K562 (cell line): Measurements from ENCODE around the gene FBXO46. TPM values are rescaled to one million over a fixed set of nuclear protein-coding genes. Genes with fewer than 3 reads are reported as not detected.

ENCODE experiments used
- CEBPG ChIP-seq, 3 experiments: fragments of 200-800 bp in 1 of 3; sonication (Bioruptor generic) in 1 of 3; sonication (generic) in 1 of 3; formaldehyde crosslinking in 1 of 3; IDR thresholded peaks in 2 of 3; conservative IDR thresholded peaks in 1 of 3; 2 replicates each; pipeline versions ENCODE4 v1.6.1 to v1.8.0; 2016 to 2022; ENCODE audit warnings: missing compliant biosample characterization in 2 of 3, missing genetic modification characterization in 2 of 3, mild to moderate bottlenecking in 1 of 3, missing genetic modification reagents in 1 of 3
- EGR1 ChIP-seq: fragments of 450-650 bp; conservative IDR thresholded peaks from 2 replicates; pipeline ENCODE4 v1.6.1; 2017; ENCODE audit warnings: mild to moderate bottlenecking
- ETV5 ChIP-seq: sonication (generic); formaldehyde crosslinking; IDR thresholded peaks from 2 replicates; pipeline ENCODE4 v1.4.0; 2020; ENCODE audit warnings: low read depth, mild to moderate bottlenecking, missing genetic modification reagents
- HEY1 ChIP-seq: fragments of 250-450 bp; sonication (Bioruptor Pico); IDR thresholded peaks from 2 replicates; pipeline ENCODE4 v1.5.0; 2020; ENCODE audit warnings: mild to moderate bottlenecking, moderate library complexity, borderline replicate concordance
- POLR2G ChIP-seq: fragments of 200-400 bp; formaldehyde crosslinking; IDR thresholded peaks from 2 replicates; pipeline ENCODE4 v1.6.1; 2017; ENCODE audit warnings: low read depth, mild to moderate bottlenecking, antibody characterized with exemption, low read length, moderate library complexity
- SP1 ChIP-seq: sonication (generic); formaldehyde crosslinking; IDR thresholded peaks from 2 replicates; pipeline ENCODE4 v1.8.1; 2022; ENCODE audit warnings: mild to moderate bottlenecking, missing genetic modification reagents
- TAL1 ChIP-seq: fragments of 450-650 bp; IDR thresholded peaks from 2 replicates; pipeline ENCODE4 v1.6.1; 2016; ENCODE audit warnings: mild to moderate bottlenecking
- TEAD4 ChIP-seq, 2 experiments: sonication (generic) in 1 of 2; formaldehyde crosslinking in 1 of 2; IDR thresholded peaks; 2 replicates each; pipeline versions ENCODE4 v1.6.1 to v1.8.0; 2012 to 2022; ENCODE audit warnings: borderline replicate concordance in 1 of 2, inconsistent platforms in 1 of 2, low read length in 1 of 2, mild to moderate bottlenecking in 1 of 2, missing genetic modification reagents in 1 of 2
- YY1 ChIP-seq, 3 experiments: IDR thresholded peaks; 2 replicates each; pipeline ENCODE4 v1.6.1; 2011; ENCODE audit warnings: low read length in 2 of 3, mild to moderate bottlenecking in 2 of 3, moderate library complexity in 2 of 3, borderline replicate concordance in 1 of 3, control low read depth in 1 of 3, low read depth in 1 of 3; ENCODE audit not compliant: insufficient read depth in 3 of 3, insufficient replicate concordance in 2 of 3, control insufficient read depth in 1 of 3, insufficient read length in 1 of 3; ENCODE audit errors: extremely low read depth in 1 of 3
- ZNF407 ChIP-seq: fragments of 450-650 bp; IDR thresholded peaks from 2 replicates; pipeline ENCODE4 v1.6.1; 2016; ENCODE audit warnings: low read depth
- polyA plus RNA-seq, 8 experiments: library from polyadenylated mRNA; depleted of rRNA in 4 of 8; stranded (reverse) in 5 of 8; unstranded in 3 of 8; fragments of >200 nt; fragmentation: Nextera tagmentation in 2 of 8; fragmentation: Illumina TruSeq in 1 of 8; extraction: Ambion mirVana in 2 of 8; extraction: Trizol in 1 of 8; gene quantifications; 2 replicates each; pipeline versions ENCODE4 v1.2.1 to v1.2.3, GENCODE V29; 2011 to 2014; ENCODE audit warnings: inconsistent platforms in 1 of 8, missing spikeins in 1 of 8
- total RNA-seq, 7 experiments: library from RNA; depleted of rRNA in 6 of 7; stranded (reverse); fragments of >200 nt in 6 of 7; fragmentation: Illumina TruSeq in 2 of 7; extraction: Trizol in 2 of 7; gene quantifications; 2 replicates each; pipeline versions ENCODE4 v1.2.1 to v1.2.3, GENCODE V29; 2011 to 2021; ENCODE audit warnings: low replicate concordance in 1 of 7
- TF ChIP-seq, protein P1 (sequence below): sonication (generic); formaldehyde crosslinking; IDR thresholded peaks from 2 replicates; pipeline ENCODE4 v1.8.0; 2022; ENCODE audit warnings: mild to moderate bottlenecking, missing genetic modification reagents

The FBXO46 gene
- total and polyA plus RNA-seq, 9 of the 15 experiments (the other 6 are each of a cell fraction or from before 2014, with no cell fraction given): 1.5 to 36.1 (median 7.3) TPM

GRCh38 chr19:45692187-45693105 is 38.2 kb downstream of the FBXO46 start, which contains the start of gene QPCTL (continued):
- TF ChIP-seq YY1 (IDR thresholded peaks at IDR 0.05; ENCODE audit: borderline replicate concordance in 1 of 3, control insufficient read depth in 1 of 3, extremely low read depth in 1 of 3, insufficient read depth in 3 of 3, insufficient read length in 1 of 3, insufficient replicate concordance in 2 of 3, low read depth in 1 of 3, low read length in 2 of 3): peak in 2 of 3 experiments; percentile 69 to 72
- TF ChIP-seq SP1: peak; percentile 85
- TF ChIP-seq TAL1: no peak
- no peak for TF ChIP-seq TEAD4 (IDR thresholded peaks at IDR 0.05; ENCODE audit: low read length)
- peak; percentile 69; the same call in 1 of the 2 replicates for TF ChIP-seq TEAD4 (CRISPR knock-in tag; IDR thresholded peaks at IDR 0.05; ENCODE audit: borderline replicate concordance)
- 0 out of 2 replicates have a peak, but pooled peaks have one; percentile 15 for TF ChIP-seq EGR1
- peak; percentile 18; the same call in 1 of the 2 replicates for TF ChIP-seq CEBPG (CRISPR knock-in tag; IDR thresholded peaks at IDR 0.05)
- no peak for TF ChIP-seq CEBPG (tag; conservative IDR thresholded peaks at IDR 0.05 in 1 of 2, IDR thresholded peaks at IDR 0.05 in 1 of 2)
- peak; percentile 55; the same call in 1 of the 2 replicates for TF ChIP-seq ETV5
- no peak for TF ChIP-seq ZNF407
- TF ChIP-seq, protein P1, sequence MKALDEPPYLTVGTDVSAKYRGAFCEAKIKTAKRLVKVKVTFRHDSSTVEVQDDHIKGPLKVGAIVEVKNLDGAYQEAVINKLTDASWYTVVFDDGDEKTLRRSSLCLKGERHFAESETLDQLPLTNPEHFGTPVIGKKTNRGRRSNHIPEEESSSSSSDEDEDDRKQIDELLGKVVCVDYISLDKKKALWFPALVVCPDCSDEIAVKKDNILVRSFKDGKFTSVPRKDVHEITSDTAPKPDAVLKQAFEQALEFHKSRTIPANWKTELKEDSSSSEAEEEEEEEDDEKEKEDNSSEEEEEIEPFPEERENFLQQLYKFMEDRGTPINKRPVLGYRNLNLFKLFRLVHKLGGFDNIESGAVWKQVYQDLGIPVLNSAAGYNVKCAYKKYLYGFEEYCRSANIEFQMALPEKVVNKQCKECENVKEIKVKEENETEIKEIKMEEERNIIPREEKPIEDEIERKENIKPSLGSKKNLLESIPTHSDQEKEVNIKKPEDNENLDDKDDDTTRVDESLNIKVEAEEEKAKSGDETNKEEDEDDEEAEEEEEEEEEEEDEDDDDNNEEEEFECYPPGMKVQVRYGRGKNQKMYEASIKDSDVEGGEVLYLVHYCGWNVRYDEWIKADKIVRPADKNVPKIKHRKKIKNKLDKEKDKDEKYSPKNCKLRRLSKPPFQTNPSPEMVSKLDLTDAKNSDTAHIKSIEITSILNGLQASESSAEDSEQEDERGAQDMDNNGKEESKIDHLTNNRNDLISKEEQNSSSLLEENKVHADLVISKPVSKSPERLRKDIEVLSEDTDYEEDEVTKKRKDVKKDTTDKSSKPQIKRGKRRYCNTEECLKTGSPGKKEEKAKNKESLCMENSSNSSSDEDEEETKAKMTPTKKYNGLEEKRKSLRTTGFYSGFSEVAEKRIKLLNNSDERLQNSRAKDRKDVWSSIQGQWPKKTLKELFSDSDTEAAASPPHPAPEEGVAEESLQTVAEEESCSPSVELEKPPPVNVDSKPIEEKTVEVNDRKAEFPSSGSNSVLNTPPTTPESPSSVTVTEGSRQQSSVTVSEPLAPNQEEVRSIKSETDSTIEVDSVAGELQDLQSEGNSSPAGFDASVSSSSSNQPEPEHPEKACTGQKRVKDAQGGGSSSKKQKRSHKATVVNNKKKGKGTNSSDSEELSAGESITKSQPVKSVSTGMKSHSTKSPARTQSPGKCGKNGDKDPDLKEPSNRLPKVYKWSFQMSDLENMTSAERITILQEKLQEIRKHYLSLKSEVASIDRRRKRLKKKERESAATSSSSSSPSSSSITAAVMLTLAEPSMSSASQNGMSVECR (CRISPR knock-in tag): peak; percentile 61
- peak; percentile 95 for TF ChIP-seq POLR2G
- no peak for TF ChIP-seq HEY1
